Measurements from ENCODE around the gene PHACTR1.

DNA sequence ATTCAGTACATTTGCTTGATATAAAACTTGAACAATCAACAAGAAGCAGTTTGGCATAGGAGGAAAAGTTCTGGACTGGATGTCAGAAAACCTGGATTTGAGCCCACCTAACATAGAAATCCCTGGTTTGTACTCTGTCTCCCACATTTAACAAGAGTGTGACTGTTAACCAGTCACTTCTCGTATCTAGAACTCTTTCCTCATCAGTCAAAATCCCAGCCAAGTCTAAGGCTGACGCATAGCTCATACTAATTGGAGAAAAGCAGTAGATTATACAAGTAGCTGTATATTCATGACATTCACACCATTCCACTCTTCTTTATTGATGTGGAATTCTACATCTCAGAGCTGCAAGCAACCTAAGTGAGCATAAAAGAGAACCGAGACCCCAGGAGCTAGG lies 222.7 kb downstream of the PHACTR1 start:
- TF ChIP-seq, protein P1, sequence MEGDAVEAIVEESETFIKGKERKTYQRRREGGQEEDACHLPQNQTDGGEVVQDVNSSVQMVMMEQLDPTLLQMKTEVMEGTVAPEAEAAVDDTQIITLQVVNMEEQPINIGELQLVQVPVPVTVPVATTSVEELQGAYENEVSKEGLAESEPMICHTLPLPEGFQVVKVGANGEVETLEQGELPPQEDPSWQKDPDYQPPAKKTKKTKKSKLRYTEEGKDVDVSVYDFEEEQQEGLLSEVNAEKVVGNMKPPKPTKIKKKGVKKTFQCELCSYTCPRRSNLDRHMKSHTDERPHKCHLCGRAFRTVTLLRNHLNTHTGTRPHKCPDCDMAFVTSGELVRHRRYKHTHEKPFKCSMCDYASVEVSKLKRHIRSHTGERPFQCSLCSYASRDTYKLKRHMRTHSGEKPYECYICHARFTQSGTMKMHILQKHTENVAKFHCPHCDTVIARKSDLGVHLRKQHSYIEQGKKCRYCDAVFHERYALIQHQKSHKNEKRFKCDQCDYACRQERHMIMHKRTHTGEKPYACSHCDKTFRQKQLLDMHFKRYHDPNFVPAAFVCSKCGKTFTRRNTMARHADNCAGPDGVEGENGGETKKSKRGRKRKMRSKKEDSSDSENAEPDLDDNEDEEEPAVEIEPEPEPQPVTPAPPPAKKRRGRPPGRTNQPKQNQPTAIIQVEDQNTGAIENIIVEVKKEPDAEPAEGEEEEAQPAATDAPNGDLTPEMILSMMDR (conservative IDR thresholded peaks at IDR 0.05 in 1 of 2, IDR thresholded peaks at IDR 0.05 in 1 of 2; ENCODE audit: extremely low read depth in 1 of 2, insufficient read depth in 1 of 2, low read depth in 1 of 2, low read length in 2 of 2): no peak
- TF ChIP-seq EZH2 (IDR thresholded peaks at IDR 0.05; ENCODE audit: borderline replicate concordance, low read length): no peak
